OCI-LY7 (cell line): Measurements from ENCODE around the gene TBC1D10B. TPM values are rescaled to one million over a fixed set of nuclear protein-coding genes. Genes with fewer than 3 reads are reported as not detected.

Experiments used
- BruUV-seq: library from RNA; stranded (reverse); fragments of 400-500 nt; replicated peaks from 2 replicates; lab custom pipeline; 2021; lab: Mats Ljungman, UMichigan
- CTCF ChIA-PET: fragments of 300-600 bp; sonication (Branson Sonifier 250); formaldehyde crosslinking; loops from one replicate; lab custom pipeline; 2022; ENCODE audit warnings: antibody characterized with exemption; ENCODE audit not compliant: unreplicated experiment; lab: Charles Lee
- POLR2A ChIA-PET: fragments of 300-600 bp; sonication (Branson Sonifier 250); formaldehyde crosslinking; loops from one replicate; lab custom pipeline; 2022; ENCODE audit warnings: antibody characterized with exemption; lab: Charles Lee
- DNase-seq: peaks from one replicate; pipeline ENCODE4 v3.0.0-alpha.2; 2015; ENCODE audit warnings: low spot score
- H2AFZ ChIP-seq: fragments of 200-600 bp; sonication (generic), shearing (Covaris generic); 2 replicates; pipeline ENCODE4 v1.6.1; 2014; ENCODE audit warnings: mild to moderate bottlenecking, antibody characterized with exemption, low read length, moderate library complexity
- H3K27ac ChIP-seq: fragments of 200-600 bp; sonication (generic); 2 replicates; pipeline ENCODE4 v1.5.1; 2014; ENCODE audit warnings: mixed run types, low read depth, mild to moderate bottlenecking, moderate library complexity, low read length, inconsistent platforms; ENCODE audit not compliant: poor library complexity, severe bottlenecking
- H3K36me3 ChIP-seq: fragments of 200-600 bp; sonication (generic); 2 replicates; pipeline ENCODE4 v1.6.1; 2014; ENCODE audit warnings: mild to moderate bottlenecking, antibody characterized with exemption, low read length, moderate library complexity, mixed read lengths; ENCODE audit not compliant: insufficient read depth
- H3K4me1 ChIP-seq: fragments of 200-600 bp; sonication (generic); 2 replicates; pipeline ENCODE4 v1.5.1; 2014; ENCODE audit warnings: mild to moderate bottlenecking, low read length; ENCODE audit not compliant: insufficient read depth, poor library complexity, severe bottlenecking
- H3K4me2 ChIP-seq: fragments of 200-600 bp; sonication (generic); 2 replicates; pipeline ENCODE4 v1.6.1; 2014; ENCODE audit warnings: mild to moderate bottlenecking, low read length
- H3K4me3 ChIP-seq: fragments of 200-600 bp; sonication (generic); 2 replicates; pipeline ENCODE4 v1.5.1; 2014; ENCODE audit warnings: mild to moderate bottlenecking, low read depth, low read length; ENCODE audit not compliant: poor library complexity, severe bottlenecking
- H3K79me2 ChIP-seq: fragments of 200-600 bp; sonication (generic); 2 replicates; pipeline ENCODE4 v1.6.1; 2016; ENCODE audit warnings: low read depth, mild to moderate bottlenecking, low read length, moderate library complexity, mixed read lengths; ENCODE audit not compliant: insufficient read depth
- H3K9me2 ChIP-seq: fragments of 200-600 bp; sonication (generic); 2 replicates; pipeline ENCODE4 v1.6.1; 2016; ENCODE audit warnings: mild to moderate bottlenecking, low read length, mixed read lengths; ENCODE audit not compliant: insufficient read depth
- H3K9me3 ChIP-seq: fragments of 200-600 bp; sonication (generic); 2 replicates; pipeline ENCODE4 v1.6.1; 2014; ENCODE audit warnings: mild to moderate bottlenecking, mixed run types, low read length, mixed read lengths
- H4K20me1 ChIP-seq: fragments of 200-600 bp; sonication (generic); 2 replicates; pipeline ENCODE4 v1.6.1; 2014; ENCODE audit warnings: mild to moderate bottlenecking, antibody characterized with exemption, low read length, moderate library complexity, mixed read lengths; ENCODE audit not compliant: insufficient read depth
- CTCF ChIP-seq: fragments of 200-600 bp; sonication (generic); conservative IDR thresholded peaks from 2 replicates; pipeline ENCODE4 v1.5.1; 2014; ENCODE audit warnings: mild to moderate bottlenecking, antibody characterized with exemption, low read length, moderate library complexity, mixed read lengths
- EZH2phosphoT487 ChIP-seq: fragments of 200-600 bp; sonication (generic); IDR thresholded peaks from 2 replicates; pipeline ENCODE4 v1.6.1; 2018; ENCODE audit warnings: low read depth, borderline replicate concordance, mild to moderate bottlenecking, mixed run types, antibody characterized with exemption, low read length, moderate library complexity, mixed read lengths
- intact Hi-C: fragments of 100-400 bp; cut with micrococcal nuclease; formaldehyde crosslinking; loops from one replicate; pipeline ENCODE4 v1.10.0; 2022; ENCODE audit not compliant: unreplicated experiment
- total RNA-seq, 2 experiments: library from RNA; depleted of rRNA in 1 of 2; stranded (reverse); fragments of >200 nt in 1 of 2; shearing (Covaris generic) in 1 of 2; gene quantifications; 2 replicates each; pipeline ENCODE4 v1.2.3, GENCODE V29; 2014 to 2022

TBC1D10B gene
- total RNA-seq, 2 experiments from 2014 or later, result 44.9 to 78.6 TPM

- Histone ChIP-seq H3K27ac (peak overlapping the region; percentile 97), H3K79me2 (peaks cover 35% of the 10 kb centered on the region; the same call in 1 of the 2 replicates), H3K4me2 (peak overlapping the region; percentile 98), H3K4me3 (peak overlapping the region; percentile 85), H3K9me3 (no peaks in the 10 kb centered on the region), H3K36me3 (peaks cover 21% of the 10 kb centered on the region), H2AFZ (no peak overlapping the region), H4K20me1 (no peaks in the 10 kb centered on the region), H3K9me2 (no peaks in the 10 kb centered on the region), H3K4me1 (peaks cover 52% of the 10 kb centered on the region)
- ChIA-PET POLR2A (interaction anchor here (2.8 kb wide), 2 partner anchors 10 to 14 kb away, joined by 10 to 22 read pairs; partner anchors contain the start of genes TBC1D10B and ZNF48), CTCF (no interaction called here)
- intact Hi-C loops, result no loop called here
- BruUV-seq, result no TSS peak
- peak; percentile 67 for DNase-seq
- no peak for TF ChIP-seq CTCF
- no peak for TF ChIP-seq EZH2phosphoT487
Observed at GRCh38 chr16:30381291-30382041, 11.2 kb upstream of the TBC1D10B start.

GRCh38 chr16:30380803-30381208, 10.5 kb upstream of the TBC1D10B start:
- no peaks in the 10 kb centered on the region for H3K9me2 ChIP-seq
- H3K4me3 ChIP-seq, result peak overlapping the region; percentile 85
- H3K4me2 ChIP-seq, result peak overlapping the region; percentile 98
- no peak for TF ChIP-seq CTCF
- TF ChIP-seq EZH2phosphoT487, result no peak
- no peaks in the 10 kb centered on the region for H4K20me1 ChIP-seq
- intact Hi-C loops, result no loop called here
- no peaks in the 10 kb centered on the region for H3K9me3 ChIP-seq
- peaks cover 35% of the 10 kb centered on the region; the same call in 1 of the 2 replicates for H3K79me2 ChIP-seq
- DNase-seq, result no peak
- BruUV-seq, result no TSS peak
- H3K4me1 ChIP-seq, result peaks cover 52% of the 10 kb centered on the region
- H2AFZ ChIP-seq, result no peak overlapping the region
- CTCF ChIA-PET, result no interaction called here
- POLR2A ChIA-PET, result interaction anchor here (0.7 to 2.8 kb wide), 3 partner anchors 9 to 14 kb away, joined by 3 to 22 read pairs (median 10); partner anchors contain the start of genes TBC1D10B and ZNF48
- peak overlapping the region; percentile 97 for H3K27ac ChIP-seq
- peaks cover 21% of the 10 kb centered on the region for H3K36me3 ChIP-seq
